A673 (cell line): ENCODE results near the gene TENM4.

ENCODE experiments used
- CTCF ChIP-seq: fragments of 300-800, 200-600 bp; sonication (generic); conservative IDR thresholded peaks from 2 replicates; pipeline ENCODE4 v1.5.1; 2017; ENCODE audit warnings: low read depth, mild to moderate bottlenecking, antibody characterized with exemption, low read length, moderate library complexity, mixed read lengths
- EZH2 ChIP-seq: fragments of 200-600 bp; sonication (generic); IDR thresholded peaks from 2 replicates; pipeline ENCODE4 v1.6.1; 2017; ENCODE audit warnings: borderline replicate concordance, low read depth, mild to moderate bottlenecking, mixed read lengths, antibody characterized with exemption, low read length; ENCODE audit not compliant: poor library complexity, severe bottlenecking

- TF ChIP-seq CTCF (no peak), EZH2 (no peak)
Measured at GRCh38 chr11:78660471-78660870, 780.4 kb downstream of the TENM4 start.
